Gastrocnemius medialis (tissue), 4 donors: ENCODE measurements around the gene SNTG2. TPM values are rescaled to one million over a fixed set of nuclear protein-coding genes. Genes with fewer than 3 reads are reported as not detected.

ENCODE experiments used
- ATAC-seq, 2 donors: fragments of 150-250 bp; one replicate each; pipeline ENCODE4 v1.9.1; 2016
- DNase-seq, 2 donors: peaks; one replicate each; pipeline ENCODE4 v3.0.0-alpha.2; 2019
- H3K27ac ChIP-seq, 4 donors: fragments of 200-600 bp; sonication (generic); 1 replicate in 1 of 4; 2 replicates in 3 of 4; pipeline ENCODE4 v1.5.1; 2016 to 2018; ENCODE audit warnings: mild to moderate bottlenecking in 2 of 4, moderate library complexity in 1 of 4
- H3K27me3 ChIP-seq, 3 donors: fragments of 200-600 bp; sonication (generic) in 2 of 3; 1 replicate in 1 of 3; 2 replicates in 2 of 3; pipeline versions ENCODE4 v1.5.1 to v1.6.0; 2016 to 2019; ENCODE audit warnings: mild to moderate bottlenecking in 1 of 3, moderate library complexity in 1 of 3
- H3K36me3 ChIP-seq, 2 donors: fragments of 200-600 bp; sonication (generic) in 1 of 2; one replicate each; pipeline ENCODE4 v1.5.1; 2017 to 2018
- H3K4me1 ChIP-seq, 2 donors: fragments of 200-600 bp; sonication (generic) in 1 of 2; one replicate each; pipeline ENCODE4 v1.5.1; 2016 to 2017; ENCODE audit warnings: mild to moderate bottlenecking in 2 of 2
- H3K4me3 ChIP-seq, 4 donors: fragments of 200-600 bp; sonication (generic) in 3 of 4; 1 replicate in 1 of 4; 2 replicates in 3 of 4; pipeline ENCODE4 v1.5.1; 2016 to 2019; ENCODE audit warnings: mild to moderate bottlenecking in 2 of 4
- H3K9me3 ChIP-seq, 3 donors: fragments of 200-600 bp; sonication (generic) in 2 of 3; 1 replicate in 1 of 3; 2 replicates in 2 of 3; pipeline ENCODE4 v1.5.1; 2016 to 2019
- POLR2A ChIP-seq, 2 donors: fragments of 450-650 bp; IDR thresholded peaks; one replicate each; pipeline ENCODE4 v1.6.1; 2017; ENCODE audit warnings: antibody characterized with exemption in 2 of 2, mild to moderate bottlenecking in 2 of 2, moderate library complexity in 2 of 2
- in situ Hi-C, 4 donors: fragments of 200-750 bp; cut with MboI; loops; one replicate each; pipeline versions ENCODE4 v1.15.0 to v1.8.0; 2017; ENCODE audit warnings: low sequenced_read_pairs in 4 of 4
- intact Hi-C: fragments of 100-400 bp; cut with DNase I; formaldehyde crosslinking; loops from one replicate; pipeline ENCODE4 v1.15.1; 2023; ENCODE audit warnings: low total_unique reads
- total RNA-seq, 4 donors: library from RNA; depleted of rRNA; stranded (reverse); fragments of >200 nt; gene quantifications; one replicate each; pipeline versions ENCODE4 v1.1.0 to v1.2.3, GENCODE V29; 2016
- TF ChIP-seq, protein P1 (sequence below), 5 experiments: fragments of 450-650 bp in 3 of 5; fragments of 200-600 bp in 2 of 5; sonication (generic) in 2 of 5; IDR thresholded peaks in 4 of 5; conservative IDR thresholded peaks in 1 of 5; 1 replicate in 4 of 5; 2 replicates in 1 of 5; pipeline ENCODE4 v1.5.1; 2016 to 2019; ENCODE audit warnings: antibody characterized with exemption in 5 of 5, mild to moderate bottlenecking in 3 of 5, moderate library complexity in 3 of 5

The SNTG2 gene
- total RNA-seq, 4 donors from 2014 or later = 0.55 to 1.0 (median 0.92) TPM; not detected in 1

DNA sequence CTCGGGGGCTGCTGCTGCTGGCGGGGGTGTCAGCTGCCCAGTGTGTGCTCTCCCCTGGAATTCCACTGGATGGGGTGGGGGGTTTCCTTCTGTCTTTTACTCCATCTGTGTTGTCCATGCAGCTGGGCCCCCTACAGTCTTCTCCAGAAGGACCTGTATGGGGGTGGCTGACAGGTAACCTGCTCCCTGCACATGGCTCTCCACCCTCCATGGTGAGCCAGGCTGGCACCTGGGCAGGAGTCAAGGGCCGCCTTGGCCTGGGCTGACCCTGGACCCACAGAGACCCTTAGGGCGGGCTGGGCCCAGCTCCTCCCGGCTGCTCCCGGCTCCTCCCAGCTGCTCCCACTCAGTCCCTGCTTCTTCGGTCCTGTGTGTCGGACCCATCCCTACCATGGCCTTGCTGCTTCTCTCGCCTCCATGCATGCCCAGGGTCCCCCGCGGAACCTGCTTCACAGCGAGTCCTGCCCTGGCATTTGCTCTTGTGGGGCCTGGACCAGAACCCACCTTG, 15.0 kb downstream of the SNTG2 start:
- no peaks in the 10 kb centered on the region for H3K4me1 ChIP-seq
- no peak for TF ChIP-seq POLR2A (IDR thresholded peaks at IDR 0.05)
- TF ChIP-seq, protein P1, sequence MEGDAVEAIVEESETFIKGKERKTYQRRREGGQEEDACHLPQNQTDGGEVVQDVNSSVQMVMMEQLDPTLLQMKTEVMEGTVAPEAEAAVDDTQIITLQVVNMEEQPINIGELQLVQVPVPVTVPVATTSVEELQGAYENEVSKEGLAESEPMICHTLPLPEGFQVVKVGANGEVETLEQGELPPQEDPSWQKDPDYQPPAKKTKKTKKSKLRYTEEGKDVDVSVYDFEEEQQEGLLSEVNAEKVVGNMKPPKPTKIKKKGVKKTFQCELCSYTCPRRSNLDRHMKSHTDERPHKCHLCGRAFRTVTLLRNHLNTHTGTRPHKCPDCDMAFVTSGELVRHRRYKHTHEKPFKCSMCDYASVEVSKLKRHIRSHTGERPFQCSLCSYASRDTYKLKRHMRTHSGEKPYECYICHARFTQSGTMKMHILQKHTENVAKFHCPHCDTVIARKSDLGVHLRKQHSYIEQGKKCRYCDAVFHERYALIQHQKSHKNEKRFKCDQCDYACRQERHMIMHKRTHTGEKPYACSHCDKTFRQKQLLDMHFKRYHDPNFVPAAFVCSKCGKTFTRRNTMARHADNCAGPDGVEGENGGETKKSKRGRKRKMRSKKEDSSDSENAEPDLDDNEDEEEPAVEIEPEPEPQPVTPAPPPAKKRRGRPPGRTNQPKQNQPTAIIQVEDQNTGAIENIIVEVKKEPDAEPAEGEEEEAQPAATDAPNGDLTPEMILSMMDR (IDR thresholded peaks at IDR 0.05 in 4 of 5, conservative IDR thresholded peaks at IDR 0.05 in 1 of 5) = no peak
- no peak for DNase-seq
- no peak overlapping the region for H3K4me3 ChIP-seq
- no peak for ATAC-seq
- H3K9me3 ChIP-seq = no peaks in the 10 kb centered on the region
- no peak overlapping the region for H3K27ac ChIP-seq
- intact Hi-C loops (no loop called here), in situ Hi-C loops (no loop called here)
- no peaks in the 10 kb centered on the region for H3K27me3 ChIP-seq
- H3K36me3 ChIP-seq = no peaks in the 10 kb centered on the region

DNA sequence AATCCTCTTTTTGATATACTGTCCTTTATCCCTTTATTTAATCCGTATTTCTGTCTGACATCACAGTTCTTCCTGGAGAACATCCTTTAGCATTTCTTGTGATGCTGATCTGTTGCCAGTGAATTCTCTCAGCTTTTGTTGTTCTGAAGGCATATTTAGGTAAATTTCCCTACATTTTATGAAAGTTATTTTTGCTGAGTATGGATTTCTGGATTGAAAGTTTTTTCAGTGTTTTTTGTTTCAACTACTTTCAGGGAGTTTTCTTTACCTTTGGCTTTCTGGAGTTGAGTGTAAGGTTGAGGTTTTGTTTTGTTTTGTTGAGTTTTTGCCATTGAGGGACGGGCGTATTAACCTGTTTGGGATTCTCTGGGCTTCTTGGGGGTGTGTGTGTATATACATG, 22.5 kb downstream of the SNTG2 start:
- TF ChIP-seq, protein P1 (IDR thresholded peaks at IDR 0.05 in 4 of 5, conservative IDR thresholded peaks at IDR 0.05 in 1 of 5) = no peak
- no peak for TF ChIP-seq POLR2A (IDR thresholded peaks at IDR 0.05)
- Histone ChIP-seq H3K4me3 (no peak overlapping the region), H3K27me3 (no peaks in the 10 kb centered on the region), H3K36me3 (no peaks in the 10 kb centered on the region), H3K4me1 (no peaks in the 10 kb centered on the region), H3K27ac (no peak overlapping the region), H3K9me3 (no peaks in the 10 kb centered on the region)
- DNase-seq = no peak
- ATAC-seq = no peak
- intact Hi-C loops (no loop called here), in situ Hi-C loops (no loop called here)

- H3K36me3 ChIP-seq = no peaks in the 10 kb centered on the region
Observed at GRCh38 chr2:974054-974453, 23.4 kb downstream of the SNTG2 start.

DNA sequence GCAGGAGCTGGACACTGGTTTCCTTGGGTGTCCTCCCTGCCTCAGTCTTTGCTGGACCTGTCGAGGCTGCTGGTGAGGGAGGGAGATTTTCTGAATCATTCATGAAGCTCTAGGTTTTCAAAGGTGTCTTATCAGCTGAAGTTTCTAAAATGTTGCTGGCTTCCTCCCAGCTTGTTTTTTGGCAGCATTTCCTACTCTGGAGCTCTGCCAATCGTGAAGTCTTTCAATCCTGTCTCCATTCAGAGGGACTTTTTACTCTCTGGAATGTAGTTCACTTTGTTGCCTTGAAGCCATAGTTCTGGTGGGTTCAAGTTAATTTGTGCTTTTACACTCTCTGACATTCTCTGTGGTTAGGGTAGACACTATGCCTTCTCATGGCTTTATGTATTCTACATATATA, 23.9 kb downstream of the SNTG2 start:
- no peak for ATAC-seq
- H3K4me1 ChIP-seq = no peaks in the 10 kb centered on the region
- H3K36me3 ChIP-seq = no peaks in the 10 kb centered on the region
- TF ChIP-seq POLR2A (IDR thresholded peaks at IDR 0.05) = no peak
- TF ChIP-seq, protein P1 (IDR thresholded peaks at IDR 0.05 in 4 of 5, conservative IDR thresholded peaks at IDR 0.05 in 1 of 5) = no peak
- H3K4me3 ChIP-seq = no peak overlapping the region
- no peaks in the 10 kb centered on the region for H3K27me3 ChIP-seq
- no peaks in the 10 kb centered on the region for H3K9me3 ChIP-seq
- in situ Hi-C loops (no loop called here), intact Hi-C loops (no loop called here)
- H3K27ac ChIP-seq = no peak overlapping the region
- no peak for DNase-seq

More at GRCh38 chr2:974054-974453, 23.4 kb downstream of the SNTG2 start:
- Histone ChIP-seq H3K4me3 (no peak overlapping the region), H3K9me3 (no peaks in the 10 kb centered on the region), H3K27ac (no peak overlapping the region), H3K4me1 (no peaks in the 10 kb centered on the region), H3K27me3 (no peaks in the 10 kb centered on the region)
- in situ Hi-C loops = no loop called here
- ATAC-seq = no peak
- intact Hi-C loops = no loop called here
- no peak for DNase-seq
- no peak for TF ChIP-seq POLR2A (IDR thresholded peaks at IDR 0.05)
- TF ChIP-seq, protein P1 (IDR thresholded peaks at IDR 0.05 in 4 of 5, conservative IDR thresholded peaks at IDR 0.05 in 1 of 5) = no peak

GRCh38 chr2:975095-975494, 24.4 kb downstream of the SNTG2 start:
- Histone ChIP-seq H3K27me3 (no peaks in the 10 kb centered on the region), H3K4me1 (no peaks in the 10 kb centered on the region), H3K4me3 (no peak overlapping the region), H3K9me3 (no peaks in the 10 kb centered on the region), H3K27ac (no peak overlapping the region), H3K36me3 (no peaks in the 10 kb centered on the region)
- intact Hi-C loops (no loop called here), in situ Hi-C loops (no loop called here)
- DNase-seq = no peak
- TF ChIP-seq POLR2A (IDR thresholded peaks at IDR 0.05) = no peak
- TF ChIP-seq, protein P1 (IDR thresholded peaks at IDR 0.05 in 4 of 5, conservative IDR thresholded peaks at IDR 0.05 in 1 of 5) = no peak
- no peak for ATAC-seq
